Liver (tissue), 9 donors: ENCODE measurements around the gene MT3. TPM values are rescaled to one million over a fixed set of nuclear protein-coding genes. Genes with fewer than 3 reads are reported as not detected.

Source experiments
- DNase-seq: peaks from one replicate; pipeline ENCODE4 v3.0.0-alpha.2; 2017; ENCODE audit warnings: low spot score
- H3K27ac ChIP-seq, 2 donors: one replicate each; pipeline ENCODE4 v1.7.0; 2013; ENCODE audit warnings: inconsistent platforms in 2 of 2, low read length in 2 of 2, control low read depth in 1 of 2, low read depth in 1 of 2, mild to moderate bottlenecking in 1 of 2
- H3K27me3 ChIP-seq, 4 donors: one replicate each; pipeline versions ENCODE4 v1.6.1 to v1.7.0; 2013; ENCODE audit warnings: low read length in 3 of 4, inconsistent platforms in 1 of 4, mild to moderate bottlenecking in 1 of 4, moderate library complexity in 1 of 4; ENCODE audit not compliant: control insufficient read depth in 4 of 4, insufficient read depth in 4 of 4
- H3K36me3 ChIP-seq, 4 donors: one replicate each; pipeline versions ENCODE4 v1.6.1 to v1.7.0; 2013; ENCODE audit warnings: low read length in 3 of 4, mild to moderate bottlenecking in 3 of 4, low read depth in 1 of 4, moderate library complexity in 1 of 4; ENCODE audit not compliant: control insufficient read depth in 4 of 4, insufficient read depth in 3 of 4
- H3K4me1 ChIP-seq, 4 donors: one replicate each; pipeline versions ENCODE4 v1.6.1 to v1.7.0; 2013; ENCODE audit warnings: low read length in 3 of 4, mild to moderate bottlenecking in 3 of 4, moderate library complexity in 1 of 4; ENCODE audit not compliant: control insufficient read depth in 4 of 4, insufficient read depth in 4 of 4
- H3K4me3 ChIP-seq, 3 donors: one replicate each; pipeline versions ENCODE4 v1.6.1 to v1.7.0; 2013; ENCODE audit warnings: low read length in 3 of 3, control low read depth in 1 of 3, low read depth in 1 of 3, mild to moderate bottlenecking in 1 of 3
- H3K9ac ChIP-seq, 2 donors: one replicate each; pipeline ENCODE4 v1.7.0; 2013; ENCODE audit warnings: low read length in 2 of 2, mild to moderate bottlenecking in 2 of 2, moderate library complexity in 2 of 2, control low read depth in 1 of 2, low read depth in 1 of 2
- H3K9me3 ChIP-seq, 4 donors: one replicate each; pipeline versions ENCODE4 v1.6.1 to v1.7.0; 2013; ENCODE audit warnings: low read length in 3 of 4; ENCODE audit not compliant: control insufficient read depth in 4 of 4
- EGR1 ChIP-seq, 2 donors: IDR thresholded peaks; 2 replicates each; pipeline ENCODE4 v1.6.1; 2016 to 2018; ENCODE audit warnings: antibody characterized with exemption in 2 of 2, low read depth in 2 of 2
- FOXA1 ChIP-seq: IDR thresholded peaks from 2 replicates; pipeline ENCODE4 v1.6.1; 2016; ENCODE audit warnings: antibody characterized with exemption
- FOXA2 ChIP-seq: IDR thresholded peaks from 2 replicates; pipeline ENCODE4 v1.6.1; 2016; ENCODE audit warnings: antibody characterized with exemption
- GABPA ChIP-seq, 2 donors: IDR thresholded peaks in 1 of 2; conservative IDR thresholded peaks in 1 of 2; 2 replicates each; pipeline ENCODE4 v1.6.1; 2016; ENCODE audit warnings: antibody characterized with exemption in 2 of 2, mild to moderate bottlenecking in 1 of 2, moderate library complexity in 1 of 2
- HNF4A ChIP-seq, 2 donors: conservative IDR thresholded peaks; 2 replicates each; pipeline ENCODE4 v1.6.1; 2016; ENCODE audit warnings: antibody characterized with exemption in 2 of 2, mild to moderate bottlenecking in 2 of 2
- HNF4G ChIP-seq: IDR thresholded peaks from 2 replicates; pipeline ENCODE4 v1.6.1; 2016; ENCODE audit warnings: antibody characterized with exemption
- JUND ChIP-seq, 2 donors: IDR thresholded peaks; 2 replicates each; pipeline ENCODE4 v1.6.1; 2016; ENCODE audit warnings: antibody characterized with exemption in 2 of 2
- RAD21 ChIP-seq, 2 donors: IDR thresholded peaks; 2 replicates each; pipeline ENCODE4 v1.6.1; 2016; ENCODE audit warnings: antibody characterized with exemption in 2 of 2, mild to moderate bottlenecking in 2 of 2
- SP1 ChIP-seq: IDR thresholded peaks from 2 replicates; pipeline ENCODE4 v1.6.1; 2018; ENCODE audit warnings: antibody characterized with exemption, mild to moderate bottlenecking
- TAF1 ChIP-seq: conservative IDR thresholded peaks from 2 replicates; pipeline ENCODE4 v1.6.1; 2016; ENCODE audit warnings: antibody characterized with exemption, mild to moderate bottlenecking
- YY1 ChIP-seq: IDR thresholded peaks from 2 replicates; pipeline ENCODE4 v1.6.1; 2016; ENCODE audit warnings: antibody characterized with exemption, mild to moderate bottlenecking
- WGBS: extraction: QIAGEN DNeasy Blood & Tissue Kit; methylation state at CpG from one replicate; pipeline ENCODE4 v1.1.7; 2013; 5-methylcytosine and 5-hydroxymethylcytosine counted together
- polyA plus RNA-seq, 2 donors: library from polyadenylated mRNA; stranded (reverse) in 1 of 2; unstranded in 1 of 2; fragments of 200-250 nt in 1 of 2; fragments of >200 nt in 1 of 2; fragmentation: Nextera tagmentation in 1 of 2; extraction: Ambion mirVana in 1 of 2; gene quantifications; one replicate each; pipeline versions ENCODE4 v1.2.1 to v1.2.3, GENCODE V29; 2013 to 2015
- total RNA-seq, 2 donors: library from RNA; depleted of rRNA; stranded (reverse); fragments of >200 nt; gene quantifications; one replicate each; pipeline ENCODE4 v1.2.3, GENCODE V29; 2014
- TF ChIP-seq, protein P1 (sequence below): IDR thresholded peaks from 2 replicates; pipeline ENCODE4 v1.6.1; 2016; ENCODE audit warnings: antibody characterized with exemption
- TF ChIP-seq, protein P2 (sequence below): IDR thresholded peaks from 2 replicates; pipeline ENCODE4 v1.6.1; 2016; ENCODE audit warnings: antibody characterized with exemption, mild to moderate bottlenecking
- TF ChIP-seq, protein P3 (sequence below): fragments of 150-350 bp; IDR thresholded peaks from 2 replicates; pipeline ENCODE4 v1.5.1; 2017; ENCODE audit warnings: improper control_type of control experiment, low read depth, low read length; ENCODE audit not compliant: missing input control
- TF ChIP-seq, protein P4 (sequence below): IDR thresholded peaks from 2 replicates; pipeline ENCODE4 v1.6.1; 2016; ENCODE audit warnings: antibody characterized with exemption
- TF ChIP-seq, protein P5 (sequence below): IDR thresholded peaks from 2 replicates; pipeline ENCODE4 v1.6.1; 2016; ENCODE audit warnings: antibody characterized with exemption
- donor health status: healthy.
- donor health status: healthy.
- donor health status: healthy.
- donor health status: healthy.
- donor health status: healthy.

Gene MT3
- total and polyA plus RNA-seq, 4 donors, result not detected

DNA sequence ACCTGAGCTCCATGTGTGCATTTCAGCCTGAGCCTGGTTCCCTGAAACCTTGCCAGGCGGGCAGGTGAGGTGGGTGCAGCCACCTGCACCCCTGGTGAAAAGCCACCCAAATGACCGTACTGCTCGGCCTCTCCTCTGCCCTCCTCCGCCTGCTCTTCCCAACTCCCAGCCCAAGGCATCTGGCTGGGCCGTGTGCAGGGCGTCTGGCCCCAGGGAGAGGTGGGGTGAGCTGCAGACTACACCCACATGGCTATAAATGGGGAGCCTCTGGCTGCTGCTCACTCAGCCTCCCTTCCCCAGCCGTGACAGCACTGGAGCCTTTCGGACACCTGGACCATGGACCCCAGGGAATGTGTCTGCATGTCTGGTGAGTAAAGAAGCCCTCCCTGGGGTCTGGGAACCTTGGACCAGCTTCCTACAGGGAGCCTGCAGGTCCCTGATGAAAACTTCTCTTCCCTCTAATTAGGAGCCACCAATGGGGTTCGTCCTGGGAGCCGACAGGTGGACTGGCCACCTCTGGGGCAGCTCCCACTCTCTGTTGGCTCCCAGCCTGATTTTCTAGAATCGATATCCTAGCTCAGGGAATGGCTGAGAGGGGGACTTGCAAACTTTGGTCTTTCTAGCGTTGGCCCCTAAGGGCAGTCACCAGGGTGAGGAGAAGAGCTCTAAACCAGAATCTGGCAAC, 24.4 kb upstream of the MT3 start, which contains the start of gene MT4:
Gene MT4 (plus strand): TSS at position 281 of the 685 bp plus-strand sequence. CDS start 56 bp downstream, at position 337.
- Histone ChIP-seq H3K4me3 (no peak within 1 kb of the TSS), H3K9me3 (no peaks in the 10 kb centered on the region), H3K4me1 (no peaks in the 10 kb centered on the region), H3K36me3 (no peaks in the 10 kb centered on the region), H3K9ac (no peak within 1 kb of the TSS), H3K27ac (no peak within 1 kb of the TSS), H3K27me3 (no peaks in the 10 kb centered on the region)
- WGBS, result 87% methylated on average over 12 of the region's 12 CpGs
- DNase-seq, result no peak
- no peak for TF ChIP-seq YY1
- no peak for TF ChIP-seq SP1
- TF ChIP-seq HNF4A (conservative IDR thresholded peaks at IDR 0.05), result no peak
- TF ChIP-seq, protein P1, sequence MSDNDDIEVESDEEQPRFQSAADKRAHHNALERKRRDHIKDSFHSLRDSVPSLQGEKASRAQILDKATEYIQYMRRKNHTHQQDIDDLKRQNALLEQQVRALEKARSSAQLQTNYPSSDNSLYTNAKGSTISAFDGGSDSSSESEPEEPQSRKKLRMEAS, result no peak
- TF ChIP-seq, protein P2, sequence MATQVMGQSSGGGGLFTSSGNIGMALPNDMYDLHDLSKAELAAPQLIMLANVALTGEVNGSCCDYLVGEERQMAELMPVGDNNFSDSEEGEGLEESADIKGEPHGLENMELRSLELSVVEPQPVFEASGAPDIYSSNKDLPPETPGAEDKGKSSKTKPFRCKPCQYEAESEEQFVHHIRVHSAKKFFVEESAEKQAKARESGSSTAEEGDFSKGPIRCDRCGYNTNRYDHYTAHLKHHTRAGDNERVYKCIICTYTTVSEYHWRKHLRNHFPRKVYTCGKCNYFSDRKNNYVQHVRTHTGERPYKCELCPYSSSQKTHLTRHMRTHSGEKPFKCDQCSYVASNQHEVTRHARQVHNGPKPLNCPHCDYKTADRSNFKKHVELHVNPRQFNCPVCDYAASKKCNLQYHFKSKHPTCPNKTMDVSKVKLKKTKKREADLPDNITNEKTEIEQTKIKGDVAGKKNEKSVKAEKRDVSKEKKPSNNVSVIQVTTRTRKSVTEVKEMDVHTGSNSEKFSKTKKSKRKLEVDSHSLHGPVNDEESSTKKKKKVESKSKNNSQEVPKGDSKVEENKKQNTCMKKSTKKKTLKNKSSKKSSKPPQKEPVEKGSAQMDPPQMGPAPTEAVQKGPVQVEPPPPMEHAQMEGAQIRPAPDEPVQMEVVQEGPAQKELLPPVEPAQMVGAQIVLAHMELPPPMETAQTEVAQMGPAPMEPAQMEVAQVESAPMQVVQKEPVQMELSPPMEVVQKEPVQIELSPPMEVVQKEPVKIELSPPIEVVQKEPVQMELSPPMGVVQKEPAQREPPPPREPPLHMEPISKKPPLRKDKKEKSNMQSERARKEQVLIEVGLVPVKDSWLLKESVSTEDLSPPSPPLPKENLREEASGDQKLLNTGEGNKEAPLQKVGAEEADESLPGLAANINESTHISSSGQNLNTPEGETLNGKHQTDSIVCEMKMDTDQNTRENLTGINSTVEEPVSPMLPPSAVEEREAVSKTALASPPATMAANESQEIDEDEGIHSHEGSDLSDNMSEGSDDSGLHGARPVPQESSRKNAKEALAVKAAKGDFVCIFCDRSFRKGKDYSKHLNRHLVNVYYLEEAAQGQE, result no peak
- no peak for TF ChIP-seq RAD21 (IDR thresholded peaks at IDR 0.05)
- no peak for TF ChIP-seq TAF1
- TF ChIP-seq JUND (IDR thresholded peaks at IDR 0.05), result no peak
- TF ChIP-seq, protein P3, sequence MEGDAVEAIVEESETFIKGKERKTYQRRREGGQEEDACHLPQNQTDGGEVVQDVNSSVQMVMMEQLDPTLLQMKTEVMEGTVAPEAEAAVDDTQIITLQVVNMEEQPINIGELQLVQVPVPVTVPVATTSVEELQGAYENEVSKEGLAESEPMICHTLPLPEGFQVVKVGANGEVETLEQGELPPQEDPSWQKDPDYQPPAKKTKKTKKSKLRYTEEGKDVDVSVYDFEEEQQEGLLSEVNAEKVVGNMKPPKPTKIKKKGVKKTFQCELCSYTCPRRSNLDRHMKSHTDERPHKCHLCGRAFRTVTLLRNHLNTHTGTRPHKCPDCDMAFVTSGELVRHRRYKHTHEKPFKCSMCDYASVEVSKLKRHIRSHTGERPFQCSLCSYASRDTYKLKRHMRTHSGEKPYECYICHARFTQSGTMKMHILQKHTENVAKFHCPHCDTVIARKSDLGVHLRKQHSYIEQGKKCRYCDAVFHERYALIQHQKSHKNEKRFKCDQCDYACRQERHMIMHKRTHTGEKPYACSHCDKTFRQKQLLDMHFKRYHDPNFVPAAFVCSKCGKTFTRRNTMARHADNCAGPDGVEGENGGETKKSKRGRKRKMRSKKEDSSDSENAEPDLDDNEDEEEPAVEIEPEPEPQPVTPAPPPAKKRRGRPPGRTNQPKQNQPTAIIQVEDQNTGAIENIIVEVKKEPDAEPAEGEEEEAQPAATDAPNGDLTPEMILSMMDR, result no peak
- no peak for TF ChIP-seq EGR1 (IDR thresholded peaks at IDR 0.05; ENCODE audit: low read depth in 2 of 2)
- TF ChIP-seq, protein P4, sequence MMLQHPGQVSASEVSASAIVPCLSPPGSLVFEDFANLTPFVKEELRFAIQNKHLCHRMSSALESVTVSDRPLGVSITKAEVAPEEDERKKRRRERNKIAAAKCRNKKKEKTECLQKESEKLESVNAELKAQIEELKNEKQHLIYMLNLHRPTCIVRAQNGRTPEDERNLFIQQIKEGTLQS, result no peak
- TF ChIP-seq GABPA (IDR thresholded peaks at IDR 0.05 in 1 of 2, conservative IDR thresholded peaks at IDR 0.05 in 1 of 2), result no peak
- no peak for TF ChIP-seq FOXA1
- no peak for TF ChIP-seq FOXA2
- TF ChIP-seq, protein P5, sequence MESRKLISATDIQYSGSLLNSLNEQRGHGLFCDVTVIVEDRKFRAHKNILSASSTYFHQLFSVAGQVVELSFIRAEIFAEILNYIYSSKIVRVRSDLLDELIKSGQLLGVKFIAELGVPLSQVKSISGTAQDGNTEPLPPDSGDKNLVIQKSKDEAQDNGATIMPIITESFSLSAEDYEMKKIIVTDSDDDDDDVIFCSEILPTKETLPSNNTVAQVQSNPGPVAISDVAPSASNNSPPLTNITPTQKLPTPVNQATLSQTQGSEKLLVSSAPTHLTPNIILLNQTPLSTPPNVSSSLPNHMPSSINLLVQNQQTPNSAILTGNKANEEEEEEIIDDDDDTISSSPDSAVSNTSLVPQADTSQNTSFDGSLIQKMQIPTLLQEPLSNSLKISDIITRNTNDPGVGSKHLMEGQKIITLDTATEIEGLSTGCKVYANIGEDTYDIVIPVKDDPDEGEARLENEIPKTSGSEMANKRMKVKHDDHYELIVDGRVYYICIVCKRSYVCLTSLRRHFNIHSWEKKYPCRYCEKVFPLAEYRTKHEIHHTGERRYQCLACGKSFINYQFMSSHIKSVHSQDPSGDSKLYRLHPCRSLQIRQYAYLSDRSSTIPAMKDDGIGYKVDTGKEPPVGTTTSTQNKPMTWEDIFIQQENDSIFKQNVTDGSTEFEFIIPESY, result no peak
- no peak for TF ChIP-seq HNF4G
